GM12801 (cell line): ENCODE results near the gene EXOC4.

ENCODE experiments used
- CTCF ChIP-seq: IDR thresholded peaks from one replicate; pipeline ENCODE4 v1.5.1; 2011; ENCODE audit warnings: control low read depth; ENCODE audit not compliant: insufficient read length; ENCODE audit errors: extremely low read depth

Gene EXOC4

GRCh38 chr7:133916621-133917020 lies 663.7 kb downstream of the EXOC4 start:
- no peak for TF ChIP-seq CTCF

- TF ChIP-seq CTCF, result no peak
Measured at GRCh38 chr7:133919810-133920209, 666.9 kb downstream of the EXOC4 start.

- TF ChIP-seq CTCF, result no peak
Measured at GRCh38 chr7:133921635-133922182, 668.8 kb downstream of the EXOC4 start.

GRCh38 chr7:133923974-133924373 lies 671.1 kb downstream of the EXOC4 start:
- no peak for TF ChIP-seq CTCF

GRCh38 chr7:133931053-133931452 lies 678.2 kb downstream of the EXOC4 start:
- no peak for TF ChIP-seq CTCF

- TF ChIP-seq CTCF, result no peak
Measured at GRCh38 chr7:133932591-133932990, 679.7 kb downstream of the EXOC4 start.

- no peak for TF ChIP-seq CTCF
Measured at GRCh38 chr7:133934262-133934976, 681.5 kb downstream of the EXOC4 start.
